Smooth muscle cell (in vitro differentiated cells): ENCODE data around the gene EPHB2. TPM values are rescaled to one million over a fixed set of nuclear protein-coding genes. Genes with fewer than 3 reads are reported as not detected.

Experiments
- DNase-seq: peaks from one replicate; lab custom pipeline; 2025; ENCODE audit not compliant: unreplicated experiment; lab: John Stamatoyannopoulos, UW
- H2AFZ ChIP-seq: fragments of 200-600 bp; sonication (generic); 2 replicates; pipeline ENCODE4 v1.6.0; 2016; ENCODE audit warnings: antibody characterized with exemption, low read depth, mild to moderate bottlenecking
- H3F3A ChIP-seq: fragments of 200-600 bp; sonication (generic); 2 replicates; pipeline ENCODE4 v1.6.0; 2017; ENCODE audit warnings: antibody characterized with exemption, low read depth
- H3K27ac ChIP-seq: fragments of 200-600 bp; sonication (generic); 2 replicates; pipeline ENCODE4 v1.5.1; 2016; ENCODE audit warnings: low read depth, mild to moderate bottlenecking
- H3K27me3 ChIP-seq: fragments of 200-600 bp; sonication (generic); 2 replicates; pipeline ENCODE4 v1.6.1; 2016; ENCODE audit warnings: low read depth, mild to moderate bottlenecking
- H3K36me3 ChIP-seq: fragments of 200-600 bp; sonication (generic); 2 replicates; pipeline ENCODE4 v1.5.1; 2016; ENCODE audit warnings: low read depth
- H3K4me1 ChIP-seq: fragments of 200-600 bp; sonication (generic); 2 replicates; pipeline ENCODE4 v1.5.1; 2016; ENCODE audit warnings: low read depth
- H3K4me2 ChIP-seq: fragments of 200-600 bp; sonication (generic); 2 replicates; pipeline ENCODE4 v1.6.0; 2016; ENCODE audit warnings: mild to moderate bottlenecking
- H3K4me3 ChIP-seq: fragments of 200-600 bp; sonication (generic); 2 replicates; pipeline ENCODE4 v1.5.1; 2016; ENCODE audit warnings: mild to moderate bottlenecking
- H3K79me2 ChIP-seq: fragments of 200-600 bp; sonication (generic); 2 replicates; pipeline ENCODE4 v1.6.0; 2016; ENCODE audit warnings: low read depth, mild to moderate bottlenecking
- H3K9ac ChIP-seq: fragments of 200-600 bp; sonication (generic); 2 replicates; pipeline ENCODE4 v1.6.0; 2016; ENCODE audit warnings: low read depth
- H3K9me3 ChIP-seq: fragments of 200-600 bp; sonication (generic); replicated peaks from 2 replicates; pipeline ENCODE4 v1.5.1; 2016; ENCODE audit warnings: low read depth
- H4K20me1 ChIP-seq: fragments of 200-600 bp; sonication (generic); 2 replicates; pipeline ENCODE4 v1.6.0; 2016; ENCODE audit warnings: low read depth
- CTCF ChIP-seq: fragments of 200-600 bp; sonication (generic); IDR thresholded peaks from 2 replicates; pipeline ENCODE4 v1.5.1; 2017; ENCODE audit warnings: borderline replicate concordance, mild to moderate bottlenecking, antibody characterized with exemption; ENCODE audit not compliant: insufficient read depth, poor library complexity, severe bottlenecking
- WGBS: methylation state at CpG from one replicate; pipeline ENCODE4 v1.1.7; 2016; ENCODE audit warnings: low lambda C conversion rate; 5-methylcytosine and 5-hydroxymethylcytosine counted together
- polyA plus RNA-seq: library from polyadenylated mRNA; unstranded; fragments of >200 nt; fragmentation: Nextera tagmentation; extraction: Ambion mirVana; gene quantifications from 2 replicates; pipeline ENCODE4 v1.2.1, GENCODE V29; 2016
- total RNA-seq: library from RNA; depleted of rRNA; stranded (reverse); fragments of >200 nt; gene quantifications from 2 replicates; pipeline ENCODE4 v1.2.3, GENCODE V29; 2014

The EPHB2 gene
- total and polyA plus RNA-seq, 2 experiments from 2014 or later, result 1.1 to 6.7 TPM

- H3K27me3 ChIP-seq, result peaks cover 79% of the 10 kb centered on the region
- H3K4me3 ChIP-seq, result no peak overlapping the region
- H3K36me3 ChIP-seq, result no peaks in the 10 kb centered on the region
- peaks cover 21% of the 10 kb centered on the region for H4K20me1 ChIP-seq
- H3K9ac ChIP-seq, result no peak overlapping the region
- no peak overlapping the region for H3K4me2 ChIP-seq
- H2AFZ ChIP-seq, result no peak overlapping the region
- no peaks in the 10 kb centered on the region for H3K9me3 ChIP-seq
- H3K27ac ChIP-seq, result no peak overlapping the region
- H3K79me2 ChIP-seq, result no peaks in the 10 kb centered on the region
- TF ChIP-seq CTCF, result no peak
- peaks cover 20% of the 10 kb centered on the region for H3K4me1 ChIP-seq
- DNase-seq, result no peak
- WGBS, result 81% methylated on average over 3 of the region's 3 CpGs
- H3F3A ChIP-seq, result no peaks in the 10 kb centered on the region
These were observed 87.4 kb downstream of the EPHB2 start for GRCh38 chr1:22798083-22798482.

GRCh38 chr1:22799971-22800370, 89.3 kb downstream of the EPHB2 start:
- no peak for DNase-seq
- WGBS, result 87% methylated on average over 16 of the region's 16 CpGs
- peaks cover 14% of the 10 kb centered on the region for H4K20me1 ChIP-seq
- H3K4me1 ChIP-seq, result peaks cover 14% of the 10 kb centered on the region
- H3K4me2 ChIP-seq, result no peak overlapping the region
- H3K79me2 ChIP-seq, result no peaks in the 10 kb centered on the region
- no peaks in the 10 kb centered on the region for H3K36me3 ChIP-seq
- no peak overlapping the region for H3K27ac ChIP-seq
- H3K4me3 ChIP-seq, result no peak overlapping the region
- H3K9me3 ChIP-seq, result no peaks in the 10 kb centered on the region
- no peaks in the 10 kb centered on the region for H3F3A ChIP-seq
- H2AFZ ChIP-seq, result no peak overlapping the region
- TF ChIP-seq CTCF, result no peak
- peaks cover 84% of the 10 kb centered on the region for H3K27me3 ChIP-seq
- H3K9ac ChIP-seq, result no peak overlapping the region

DNA sequence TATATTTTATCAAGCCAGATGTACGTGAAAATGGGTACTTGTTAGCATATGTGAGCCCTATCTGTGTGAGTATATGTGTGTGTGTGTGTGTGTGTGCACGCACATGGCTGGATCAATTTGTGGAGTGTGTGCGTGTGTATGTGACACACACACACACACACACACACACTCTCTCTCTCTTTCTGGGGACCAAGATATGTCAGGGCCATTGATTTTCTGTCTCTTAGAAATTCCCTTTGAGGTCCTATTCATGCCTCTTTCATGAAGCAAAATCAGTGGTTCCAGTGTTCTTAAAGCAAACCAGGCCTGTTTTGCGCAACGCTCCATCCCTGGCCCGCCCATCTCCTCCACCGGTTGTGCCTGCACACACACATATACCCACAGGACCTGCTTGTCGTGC, 90.0 kb downstream of the EPHB2 start:
- H3K4me3 ChIP-seq, result no peak overlapping the region
- peaks cover 14% of the 10 kb centered on the region for H4K20me1 ChIP-seq
- no peak overlapping the region for H3K27ac ChIP-seq
- H3K27me3 ChIP-seq, result peaks cover 89% of the 10 kb centered on the region
- H3K9ac ChIP-seq, result no peak overlapping the region
- H3K4me1 ChIP-seq, result peaks cover 21% of the 10 kb centered on the region
- H2AFZ ChIP-seq, result no peak overlapping the region
- no peaks in the 10 kb centered on the region for H3K36me3 ChIP-seq
- WGBS, result 89% methylated on average over 8 of the region's 8 CpGs
- no peak for DNase-seq
- H3K79me2 ChIP-seq, result no peaks in the 10 kb centered on the region
- no peaks in the 10 kb centered on the region for H3F3A ChIP-seq
- H3K4me2 ChIP-seq, result no peak overlapping the region
- no peak for TF ChIP-seq CTCF
- no peaks in the 10 kb centered on the region for H3K9me3 ChIP-seq

- Histone ChIP-seq H2AFZ (no peak overlapping the region), H3K36me3 (no peaks in the 10 kb centered on the region), H3K4me3 (no peak overlapping the region), H3K4me2 (no peak overlapping the region), H3K27me3 (peaks cover 89% of the 10 kb centered on the region), H3K27ac (no peak overlapping the region), H3F3A (no peaks in the 10 kb centered on the region), H3K4me1 (peaks cover 26% of the 10 kb centered on the region), H4K20me1 (peaks cover 18% of the 10 kb centered on the region), H3K9ac (no peak overlapping the region), H3K9me3 (no peaks in the 10 kb centered on the region), H3K79me2 (no peaks in the 10 kb centered on the region)
- TF ChIP-seq CTCF, result no peak
- no peak for DNase-seq
- WGBS, result 95% methylated on average over 9 of the region's 9 CpGs
These were observed 90.7 kb downstream of the EPHB2 start for GRCh38 chr1:22801347-22801746.
